ENCODE data around the gene ITIH3. TPM values are rescaled to one million over a fixed set of nuclear protein-coding genes. Genes with fewer than 3 reads are reported as not detected.

Gene ITIH3
- total and polyA plus RNA-seq, 2 of the 4 experiments (the other 2 are of a cell fraction): 0.72 to 0.94 TPM

DNA sequence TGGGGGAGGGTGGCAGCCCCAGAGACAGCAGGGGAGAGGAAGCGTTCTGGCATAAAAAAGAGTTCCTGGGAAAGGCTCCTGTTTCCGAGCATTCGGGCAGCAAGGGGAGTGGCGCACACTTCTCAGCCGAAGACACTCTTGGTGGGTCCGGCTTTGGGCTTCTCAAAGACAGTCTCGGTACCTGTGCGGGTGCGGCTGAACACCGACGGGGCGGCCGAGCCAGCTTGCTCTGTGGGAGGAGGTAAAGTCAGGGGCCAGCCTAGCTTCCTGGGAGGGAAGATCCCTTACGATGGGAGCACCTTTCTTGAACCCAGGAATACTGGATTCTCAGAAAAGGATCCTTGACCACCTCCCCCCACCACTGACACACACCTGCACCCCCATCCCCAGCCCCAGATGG lies 38.6 kb downstream of the ITIH3 start:
- H2AK9ac ChIP-seq (replicated peaks; ENCODE audit: low read depth, low read length, poor library complexity): no peak overlapping the region
- H2BK15ac ChIP-seq (ENCODE audit: low read depth, low read length): no peak overlapping the region
- no peak overlapping the region for H3K23ac ChIP-seq (ENCODE audit: low read depth, low read length)
- no peak overlapping the region for H3K27ac ChIP-seq (ENCODE audit: insufficient read depth, low read length)
- H3K4me2 ChIP-seq (ENCODE audit: low read depth, low read length): no peak overlapping the region
- H4K8ac ChIP-seq (ENCODE audit: low read depth in 2 of 2, low read length in 2 of 2): no peak overlapping the region
- in situ Hi-C loops (cut with MboI; ENCODE audit: low sequenced_read_pairs) (no loop called here), intact Hi-C loops (cut with micrococcal nuclease) (no loop called here), dilution Hi-C loops (cut with HindIII; ENCODE audit: low sequenced_read_pairs, unreplicated experiment) (no loop called here)
- BruUV-seq (replicated peaks): no TSS peak
- no peak overlapping the region for H3K9ac ChIP-seq (ENCODE audit: low read depth, low read length)
- no peak overlapping the region for H3K4me3 ChIP-seq (ENCODE audit: insufficient read depth, low read depth, low read length)
- H3K4me1 ChIP-seq (ENCODE audit: control insufficient read depth, insufficient read depth, low read length): peaks cover 19% of the 10 kb centered on the region
- H2AK5ac ChIP-seq (ENCODE audit: low read depth, low read length): no peak overlapping the region
- no peak overlapping the region for H4K91ac ChIP-seq (ENCODE audit: insufficient read depth, low read depth, low read length)
- ATAC-seq (ENCODE audit: low read depth): no peak
- no peak overlapping the region for H2BK5ac ChIP-seq (ENCODE audit: low read depth, low read length, poor library complexity, severe bottlenecking)
- no peak overlapping the region for H2AFZ ChIP-seq (replicated peaks; ENCODE audit: low read length, poor library complexity)
- H2BK120ac ChIP-seq (ENCODE audit: low read depth, low read length): no peak overlapping the region
- DNase-seq: no peak
- TF ChIP-seq MAZ (IDR thresholded peaks at IDR 0.05; ENCODE audit: borderline replicate concordance, low read depth, low read length): no peak
- no peak for TF ChIP-seq MAFK (IDR thresholded peaks at IDR 0.05; ENCODE audit: low read depth, low read length)
- H3K18ac ChIP-seq (ENCODE audit: low read depth, low read length): no peak overlapping the region
- no peaks in the 10 kb centered on the region for H3K79me1 ChIP-seq (ENCODE audit: low read depth in 1 of 2, low read length in 2 of 2)
- H2BK20ac ChIP-seq (ENCODE audit: low read depth, low read length): no peak overlapping the region
- no CpG with 5 or more reads among the region's 14 CpGs for WGBS, 2 experiments (ENCODE audit: extremely low coverage in 2 of 2, insufficient read length in 1 of 2)
- no peak overlapping the region for H3K4ac ChIP-seq (ENCODE audit: low read depth, low read length)
- no peak overlapping the region for H4K5ac ChIP-seq (ENCODE audit: low read depth, low read length)
- H3K9me1 ChIP-seq (ENCODE audit: insufficient read depth, low read length): peaks cover 19% of the 10 kb centered on the region; the same call in 1 of the 2 replicates
- CTCF ChIA-PET: no interaction called here
- H3K9me3 ChIP-seq (ENCODE audit: control insufficient read depth, insufficient read depth, low read length): no peaks in the 10 kb centered on the region
- no peak overlapping the region for H3K14ac ChIP-seq (replicated peaks; ENCODE audit: low read depth, low read length)
- POLR2A ChIA-PET (ENCODE audit: unreplicated experiment): no interaction called here
- H4K20me1 ChIP-seq (ENCODE audit: insufficient read depth, low read length): no peaks in the 10 kb centered on the region
- no peaks in the 10 kb centered on the region for H3K27me3 ChIP-seq (ENCODE audit: control insufficient read depth, insufficient read depth, low read length)
- H3K36me3 ChIP-seq (ENCODE audit: control insufficient read depth, insufficient read depth, low read length): peaks cover 3% of the 10 kb centered on the region; the same call in 1 of the 2 replicates
- H3K56ac ChIP-seq (ENCODE audit: extremely low read depth, insufficient read depth, low read length): no peak overlapping the region

All from IMR-90 (cell line).